ENCODE results near the gene DEPDC5.

Gene DEPDC5

DNA sequence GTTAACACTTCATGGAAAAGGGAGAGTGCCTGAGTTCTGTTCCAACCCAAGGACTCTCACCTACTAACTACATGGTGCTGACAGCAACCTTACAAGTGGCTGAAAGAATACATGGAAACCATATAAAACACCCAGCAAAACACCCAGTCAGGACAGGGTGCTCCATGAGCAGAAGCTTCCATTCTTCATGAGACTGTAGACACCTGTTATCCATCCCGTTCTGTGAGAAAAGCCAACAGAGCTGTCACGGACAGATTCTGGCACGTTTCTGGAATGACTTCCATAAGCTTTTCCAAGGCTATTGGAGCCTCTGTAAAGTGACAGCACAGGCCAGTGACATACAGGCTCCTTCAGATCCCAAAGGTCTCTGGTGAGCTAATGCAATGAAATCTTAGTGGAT lies 27.1 kb upstream of the DEPDC5 start:
- TF ChIP-seq POLR2AphosphoS5 (IDR thresholded peaks at IDR 0.05; ENCODE audit: low read depth, low read length) (no peak), FOXP2 (optimal IDR thresholded peaks at IDR 0.05; ENCODE audit: borderline replicate concordance, extremely low read depth, extremely low read length, insufficient read depth) (no peak), REST (IDR thresholded peaks at IDR 0.05; ENCODE audit: insufficient read depth in 1 of 2, low read depth in 2 of 2, low read length in 2 of 2) (no peak), TAF1 (IDR thresholded peaks at IDR 0.05; ENCODE audit: borderline replicate concordance, insufficient read depth, low read length) (no peak), SIN3A (IDR thresholded peaks at IDR 0.05; ENCODE audit: borderline replicate concordance, insufficient read depth, low read length) (no peak)

DNA sequence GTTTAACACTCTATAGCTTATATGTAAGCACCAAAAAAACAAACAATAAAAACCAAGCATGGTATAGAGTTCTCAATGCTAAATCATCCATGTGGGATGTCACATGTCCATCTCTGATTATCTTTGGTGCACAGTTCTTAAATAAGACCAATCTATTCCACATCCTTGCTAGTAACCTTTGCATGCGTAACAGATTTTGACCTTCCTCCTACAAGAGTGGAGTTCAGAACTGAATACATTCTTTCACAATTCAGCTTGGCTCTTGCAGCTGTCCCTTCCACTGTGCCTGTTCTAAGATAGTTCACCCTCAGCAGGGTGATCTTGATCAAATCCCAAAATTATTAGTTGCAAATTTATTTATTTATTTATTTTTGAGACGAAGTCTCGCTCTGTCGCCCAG lies 25.0 kb upstream of the DEPDC5 start:
- no peak for TF ChIP-seq FOXP2 (optimal IDR thresholded peaks at IDR 0.05; ENCODE audit: borderline replicate concordance, extremely low read depth, extremely low read length, insufficient read depth)
- no peak for TF ChIP-seq REST (IDR thresholded peaks at IDR 0.05; ENCODE audit: insufficient read depth in 1 of 2, low read depth in 2 of 2, low read length in 2 of 2)
- TF ChIP-seq SIN3A (IDR thresholded peaks at IDR 0.05; ENCODE audit: borderline replicate concordance, insufficient read depth, low read length), result no peak
- no peak for TF ChIP-seq TAF1 (IDR thresholded peaks at IDR 0.05; ENCODE audit: borderline replicate concordance, insufficient read depth, low read length)
- TF ChIP-seq POLR2AphosphoS5 (IDR thresholded peaks at IDR 0.05; ENCODE audit: low read depth, low read length), result no peak

DNA sequence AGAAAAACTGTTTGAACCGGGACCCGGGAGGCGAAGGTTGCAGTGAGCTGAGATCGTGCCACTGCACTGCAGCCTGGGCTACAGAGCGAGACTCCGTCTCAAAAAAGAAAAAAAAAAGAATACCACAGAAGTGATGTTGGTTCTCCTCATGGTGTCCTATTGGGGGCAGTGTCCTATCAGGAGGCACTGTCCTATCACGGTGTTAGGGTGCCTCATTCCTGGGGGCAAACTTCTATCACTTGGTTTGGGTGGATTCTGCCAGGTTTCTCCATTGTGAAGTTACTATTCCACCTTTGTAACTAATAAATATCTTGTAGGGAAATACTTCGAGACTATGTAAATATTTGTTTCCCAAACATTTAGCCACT lies 23.5 kb upstream of the DEPDC5 start:
- TF ChIP-seq REST (IDR thresholded peaks at IDR 0.05; ENCODE audit: insufficient read depth in 1 of 2, low read depth in 2 of 2, low read length in 2 of 2) (no peak), FOXP2 (optimal IDR thresholded peaks at IDR 0.05; ENCODE audit: borderline replicate concordance, extremely low read depth, extremely low read length, insufficient read depth) (no peak), POLR2AphosphoS5 (IDR thresholded peaks at IDR 0.05; ENCODE audit: low read depth, low read length) (no peak), SIN3A (IDR thresholded peaks at IDR 0.05; ENCODE audit: borderline replicate concordance, insufficient read depth, low read length) (no peak), TAF1 (IDR thresholded peaks at IDR 0.05; ENCODE audit: borderline replicate concordance, insufficient read depth, low read length) (no peak)

DNA sequence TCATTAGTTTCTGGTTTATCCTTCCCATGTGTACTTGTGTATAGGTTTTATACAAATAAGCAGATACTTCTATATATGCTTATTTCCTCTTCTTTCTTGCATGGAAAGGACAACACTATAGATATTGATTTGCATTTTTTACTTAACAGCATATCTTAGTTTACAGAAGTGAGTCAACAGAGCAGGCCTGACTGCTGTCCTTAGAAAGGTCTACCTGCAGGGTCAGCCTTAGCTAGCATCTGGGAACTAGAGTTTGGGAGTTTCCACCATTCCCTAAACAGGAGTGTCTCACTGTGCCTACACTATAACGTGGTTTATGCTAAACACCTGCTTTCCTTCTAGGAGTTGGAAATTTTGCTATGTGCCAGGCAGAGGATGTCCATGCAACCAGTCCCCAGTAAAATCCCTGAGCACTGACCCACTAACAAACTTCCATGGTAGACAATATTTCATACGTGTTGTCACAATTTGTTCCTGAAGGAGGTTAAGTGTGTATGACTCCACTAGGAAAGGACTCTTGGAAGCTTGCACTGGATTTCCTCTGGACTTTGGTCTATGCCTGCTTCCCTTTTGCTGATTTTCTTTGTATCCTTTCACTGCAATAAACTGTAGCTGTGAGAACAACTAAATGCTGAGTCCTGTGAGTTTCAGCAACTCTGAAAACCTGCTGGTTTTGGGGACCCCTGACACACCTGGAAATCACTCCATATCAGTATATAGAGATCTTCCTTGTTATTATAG lies 21.6 kb upstream of the DEPDC5 start:
- TF ChIP-seq FOXP2 (optimal IDR thresholded peaks at IDR 0.05; ENCODE audit: borderline replicate concordance, extremely low read depth, extremely low read length, insufficient read depth) (no peak), TAF1 (IDR thresholded peaks at IDR 0.05; ENCODE audit: borderline replicate concordance, insufficient read depth, low read length) (no peak), SIN3A (IDR thresholded peaks at IDR 0.05; ENCODE audit: borderline replicate concordance, insufficient read depth, low read length) (no peak), POLR2AphosphoS5 (IDR thresholded peaks at IDR 0.05; ENCODE audit: low read depth, low read length) (no peak), REST (IDR thresholded peaks at IDR 0.05; ENCODE audit: insufficient read depth in 1 of 2, low read depth in 2 of 2, low read length in 2 of 2) (no peak)
